Natural killer cell (primary cell): Measurements from ENCODE around the gene COX10. TPM values are rescaled to one million over a fixed set of nuclear protein-coding genes. Genes with fewer than 3 reads are reported as not detected.

Experiments
- ATAC-seq, 3 donors: fragments of 150-1000 bp in 2 of 3; fragments of 200-7000 bp in 1 of 3; cut with Tn5 transposase; 1 replicate in 1 of 3; 2 replicates in 2 of 3; pipeline ENCODE4 v1.10.0; 2021; ENCODE audit warnings: mild to moderate bottlenecking in 2 of 3, moderate library complexity in 2 of 3
- DNase-seq, 2 donors: peaks; one replicate each; pipeline versions ENCODE4 v3.0.0 to v3.0.0-alpha.2; 2013 to 2021; ENCODE audit warnings: mixed read lengths in 1 of 2
- H3K27ac ChIP-seq: one replicate; pipeline ENCODE4 v1.5.1; 2013; ENCODE audit warnings: mild to moderate bottlenecking, low read length
- H3K27me3 ChIP-seq: one replicate; pipeline ENCODE4 v1.6.1; 2013; ENCODE audit warnings: low read length; ENCODE audit not compliant: control insufficient read depth, insufficient read depth
- H3K36me3 ChIP-seq: one replicate; pipeline ENCODE4 v1.6.1; 2013; ENCODE audit warnings: low read length; ENCODE audit not compliant: control insufficient read depth, insufficient read depth
- H3K4me1 ChIP-seq: one replicate; pipeline ENCODE4 v1.6.1; 2013; ENCODE audit warnings: low read length; ENCODE audit not compliant: control insufficient read depth, insufficient read depth
- H3K4me3 ChIP-seq: one replicate; pipeline ENCODE4 v1.5.1; 2013; ENCODE audit warnings: low read length
- H3K9me3 ChIP-seq: one replicate; pipeline ENCODE4 v1.6.1; 2013; ENCODE audit warnings: low read length; ENCODE audit not compliant: control insufficient read depth, insufficient read depth
- H3K27ac Mint-ChIP-seq, 2 donors: one replicate each; pipeline ENCODE4 v1.8.0; 2022; ENCODE audit warnings: mild to moderate bottlenecking in 2 of 2, mixed read lengths in 2 of 2, moderate library complexity in 1 of 2
- H3K27me3 Mint-ChIP-seq, 2 donors: one replicate each; pipeline ENCODE4 v1.8.0; 2022; ENCODE audit warnings: low read depth in 2 of 2, mixed read lengths in 2 of 2
- H3K36me3 Mint-ChIP-seq: one replicate; pipeline ENCODE4 v1.8.0; 2022; ENCODE audit warnings: mixed read lengths
- H3K4me1 Mint-ChIP-seq, 2 donors: one replicate each; pipeline ENCODE4 v1.8.0; 2022; ENCODE audit warnings: mixed read lengths in 2 of 2
- H3K4me3 Mint-ChIP-seq: one replicate; pipeline ENCODE4 v1.8.0; 2022; ENCODE audit warnings: mild to moderate bottlenecking, moderate library complexity, mixed read lengths
- H3K9me3 Mint-ChIP-seq, 2 donors: one replicate each; pipeline ENCODE4 v1.8.0; 2022; ENCODE audit warnings: mixed read lengths in 2 of 2
- WGBS: methylation state at CpG from one replicate; pipeline ENCODE4 v1.1.7; 2013; ENCODE audit warnings: missing lambda C conversion rate; ENCODE audit not compliant: insufficient coverage; 5-methylcytosine and 5-hydroxymethylcytosine counted together
- intact Hi-C: fragments of 100-400 bp; cut with micrococcal nuclease; formaldehyde crosslinking; loops from one replicate; pipeline ENCODE4 v1.14.2; 2022
- total RNA-seq, 4 donors: library from RNA; stranded (reverse); fragments of 120-200 nt in 1 of 4; gene quantifications; one replicate each; pipeline versions ENCODE4 v1.2.3 to v1.2.4, GENCODE V29; 2013 to 2022
- TF ChIP-seq, protein P1 (sequence below): fragments of 200-600 bp; IDR thresholded peaks from one replicate; pipeline ENCODE4 v1.8.0; 2022; ENCODE audit warnings: antibody characterized with exemption

COX10 gene
- total RNA-seq, 3 donors from 2014 or later (not counting 1 experiment from before 2014, with no cell fraction given), result 12.5 to 17.0 (median 13.5) TPM

- H3K9me3 Mint-ChIP-seq, result no peaks in the 10 kb centered on the region
These were observed 175.7 kb downstream of the COX10 start for GRCh38 chr17:14245002-14245401.

DNA sequence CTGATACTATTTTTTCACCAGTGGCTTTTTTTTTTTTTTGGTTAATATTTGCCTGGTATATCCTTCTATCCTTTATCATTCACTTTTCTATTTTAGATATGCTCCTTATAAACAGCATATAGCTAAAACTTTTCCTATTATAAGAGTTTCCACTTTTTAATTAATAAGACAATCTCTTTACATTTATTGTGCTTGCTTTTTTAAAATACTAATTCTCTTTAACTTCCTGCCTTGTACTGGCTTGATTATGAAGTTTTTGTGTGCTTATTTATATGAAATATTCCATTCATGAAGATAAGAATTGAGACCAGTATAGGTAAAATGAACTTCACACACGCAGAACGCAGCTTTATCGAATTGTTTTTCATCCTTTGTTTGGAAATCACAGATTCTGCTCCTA lies 176.3 kb downstream of the COX10 start:
- H3K36me3 ChIP-seq, result no peaks in the 10 kb centered on the region
- no peak overlapping the region for H3K4me3 ChIP-seq
- no peaks in the 10 kb centered on the region for H3K36me3 Mint-ChIP-seq
- H3K4me3 Mint-ChIP-seq, result no peak overlapping the region
- H3K9me3 ChIP-seq, result no peaks in the 10 kb centered on the region
- WGBS, result 90% methylated on average over 3 of the region's 3 CpGs
- no peaks in the 10 kb centered on the region for H3K9me3 Mint-ChIP-seq
- H3K27me3 ChIP-seq, result peaks cover 2% of the 10 kb centered on the region
- intact Hi-C loops, result no loop called here
- peaks cover 0 to 10% of the 10 kb centered on the region in 2 donors for H3K27me3 Mint-ChIP-seq
- no peak overlapping the region for H3K27ac ChIP-seq
- no peaks in the 10 kb centered on the region for H3K4me1 Mint-ChIP-seq
- no peak for DNase-seq
- no peaks in the 10 kb centered on the region for H3K4me1 ChIP-seq
- no peak for ATAC-seq
- TF ChIP-seq, protein P1, sequence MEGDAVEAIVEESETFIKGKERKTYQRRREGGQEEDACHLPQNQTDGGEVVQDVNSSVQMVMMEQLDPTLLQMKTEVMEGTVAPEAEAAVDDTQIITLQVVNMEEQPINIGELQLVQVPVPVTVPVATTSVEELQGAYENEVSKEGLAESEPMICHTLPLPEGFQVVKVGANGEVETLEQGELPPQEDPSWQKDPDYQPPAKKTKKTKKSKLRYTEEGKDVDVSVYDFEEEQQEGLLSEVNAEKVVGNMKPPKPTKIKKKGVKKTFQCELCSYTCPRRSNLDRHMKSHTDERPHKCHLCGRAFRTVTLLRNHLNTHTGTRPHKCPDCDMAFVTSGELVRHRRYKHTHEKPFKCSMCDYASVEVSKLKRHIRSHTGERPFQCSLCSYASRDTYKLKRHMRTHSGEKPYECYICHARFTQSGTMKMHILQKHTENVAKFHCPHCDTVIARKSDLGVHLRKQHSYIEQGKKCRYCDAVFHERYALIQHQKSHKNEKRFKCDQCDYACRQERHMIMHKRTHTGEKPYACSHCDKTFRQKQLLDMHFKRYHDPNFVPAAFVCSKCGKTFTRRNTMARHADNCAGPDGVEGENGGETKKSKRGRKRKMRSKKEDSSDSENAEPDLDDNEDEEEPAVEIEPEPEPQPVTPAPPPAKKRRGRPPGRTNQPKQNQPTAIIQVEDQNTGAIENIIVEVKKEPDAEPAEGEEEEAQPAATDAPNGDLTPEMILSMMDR, result no peak
- no peak overlapping the region for H3K27ac Mint-ChIP-seq

More at GRCh38 chr17:14245002-14245401, 175.7 kb downstream of the COX10 start:
- ATAC-seq (no peak), DNase-seq (no peak)
- Histone ChIP-seq H3K9me3 (no peaks in the 10 kb centered on the region), H3K27me3 (peaks cover 2% of the 10 kb centered on the region), H3K4me3 (no peak overlapping the region), H3K4me1 (no peaks in the 10 kb centered on the region), H3K36me3 (no peaks in the 10 kb centered on the region), H3K27ac (no peak overlapping the region)
- TF ChIP-seq, protein P1, result no peak
- 93% methylated on average over 1 of the region's 1 CpG for WGBS
- Mint-ChIP-seq H3K4me3 (no peak overlapping the region), H3K4me1 (no peaks in the 10 kb centered on the region), H3K27ac (no peak overlapping the region), H3K36me3 (no peaks in the 10 kb centered on the region), H3K27me3 (peaks cover 0 to 10% of the 10 kb centered on the region in 2 donors)
- intact Hi-C loops, result no loop called here

Other genes starting within 250 kb of the COX10 start
- gene CDRT15, start 167.4 kb downstream of the COX10 start, total RNA-seq, result not detected
- 10 to 100 TPM; 14.1 to 18.6 (median 17.1) TPM for gene HS3ST3B1, start 231.6 kb downstream of the COX10 start, total RNA-seq